NCI-H187 treated with DMSO at 0.1 percent for 48 hours (cell line): Measurements from ENCODE around the gene TSBP1.
"Not testable (repeated sequence)": the region's sequence is repeated elsewhere in the genome, so short reads cannot be mapped to it uniquely, and the experiment has no call there.

ENCODE experiments used
- DNase-seq: peaks from one replicate; lab custom pipeline; 2025; lab: John Stamatoyannopoulos, UW

TSBP1 gene

DNA sequence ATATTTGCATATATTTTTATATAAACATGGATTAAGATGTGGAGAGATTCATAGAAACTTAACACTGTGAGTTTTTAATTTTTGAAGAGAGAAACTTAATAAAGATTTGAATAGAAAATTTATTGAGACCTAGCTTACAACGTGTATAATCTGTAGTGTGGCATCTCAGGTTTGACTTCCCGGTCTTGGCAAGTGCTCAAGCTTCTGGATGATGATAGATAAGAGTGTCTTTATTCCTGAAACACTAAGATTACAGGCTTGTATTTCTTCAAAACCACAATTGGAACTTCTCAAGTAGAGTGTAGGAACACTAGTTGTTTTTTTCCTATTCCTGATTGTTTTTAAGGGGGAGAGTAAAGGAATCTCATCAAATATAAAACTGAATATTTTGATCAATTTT, 83.3 kb downstream of the TSBP1 start:
- DNase-seq: no peak

DNA sequence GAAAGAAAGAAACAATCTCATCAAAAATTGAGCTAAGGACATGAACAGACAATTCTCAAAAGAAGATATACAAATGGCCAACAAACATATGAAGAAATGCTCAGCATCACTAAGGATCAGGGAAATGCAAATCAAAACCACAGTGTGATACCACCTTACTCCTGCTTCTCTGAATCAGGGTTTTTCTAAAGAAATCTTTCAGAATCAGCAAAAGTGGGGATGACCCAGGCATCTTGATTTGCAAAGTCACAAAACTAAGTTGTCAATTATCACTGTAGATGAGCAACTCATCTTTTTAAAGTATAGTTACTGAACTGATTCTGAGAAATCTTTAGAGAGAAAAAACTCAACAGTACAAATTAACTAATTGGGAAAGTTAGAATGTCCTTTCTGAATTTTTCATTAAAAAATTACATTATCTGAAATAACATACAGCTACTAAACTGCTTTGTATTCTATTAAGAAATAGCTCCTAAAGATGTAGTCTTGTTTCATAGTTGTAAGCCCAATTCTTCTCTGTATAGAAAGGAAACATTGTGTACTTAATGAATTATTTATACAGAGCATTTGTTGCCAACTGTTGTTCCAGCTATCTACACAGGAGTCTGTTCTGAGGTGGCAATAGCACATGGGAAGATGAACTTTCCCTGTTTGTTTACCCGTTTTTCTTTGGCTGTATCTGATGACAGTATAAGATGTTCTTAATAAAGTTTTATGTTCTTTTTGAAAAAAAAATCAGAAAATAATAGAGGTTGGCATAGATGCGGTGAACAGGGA, 97.7 kb downstream of the TSBP1 start:
- DNase-seq: not testable (repeated sequence)

DNA sequence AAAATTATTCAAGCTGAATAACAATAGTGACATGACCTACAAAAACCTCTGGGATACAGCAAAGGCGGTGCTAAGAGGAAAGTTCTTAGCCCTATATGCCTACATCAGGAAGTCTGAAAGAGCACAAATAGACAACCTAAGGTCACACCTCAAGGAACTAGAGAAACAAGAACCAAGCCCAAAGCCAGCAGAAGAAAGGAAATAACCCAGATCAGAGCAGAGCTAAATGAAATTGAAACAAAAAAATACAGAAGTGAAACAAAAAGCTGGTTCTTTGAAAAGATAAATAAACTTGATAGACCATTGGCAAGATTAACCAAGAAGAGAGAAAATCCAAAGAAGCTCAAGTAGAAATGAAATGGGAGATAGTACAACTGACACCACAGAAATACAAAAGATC, 100.3 kb downstream of the TSBP1 start:
- DNase-seq: no peak

- DNase-seq: not testable (repeated sequence)
Measured at GRCh38 chr6:32268459-32268858, 103.2 kb downstream of the TSBP1 start.

GRCh38 chr6:32267035-32267434, 104.7 kb downstream of the TSBP1 start:
- no peak for DNase-seq

DNA sequence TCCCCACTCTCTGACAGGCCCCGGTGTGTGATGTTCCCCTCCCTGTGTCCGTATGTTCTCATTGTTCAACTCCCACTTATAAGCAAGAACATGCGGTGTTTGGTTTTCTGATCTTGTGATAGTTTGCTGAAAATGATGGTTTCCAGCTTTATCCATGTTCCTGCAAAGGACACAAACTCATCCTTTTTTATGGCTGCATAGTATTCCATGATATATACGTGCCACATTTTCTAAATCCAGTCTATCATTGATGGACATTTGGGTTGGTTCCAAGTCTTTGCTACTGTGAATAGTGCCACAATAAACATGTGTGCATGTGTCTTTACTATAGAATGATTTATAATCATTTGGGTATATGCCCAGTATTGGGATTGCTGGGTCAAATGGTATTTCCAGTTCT, 114.4 kb downstream of the TSBP1 start:
- DNase-seq: not testable (repeated sequence)

DNA sequence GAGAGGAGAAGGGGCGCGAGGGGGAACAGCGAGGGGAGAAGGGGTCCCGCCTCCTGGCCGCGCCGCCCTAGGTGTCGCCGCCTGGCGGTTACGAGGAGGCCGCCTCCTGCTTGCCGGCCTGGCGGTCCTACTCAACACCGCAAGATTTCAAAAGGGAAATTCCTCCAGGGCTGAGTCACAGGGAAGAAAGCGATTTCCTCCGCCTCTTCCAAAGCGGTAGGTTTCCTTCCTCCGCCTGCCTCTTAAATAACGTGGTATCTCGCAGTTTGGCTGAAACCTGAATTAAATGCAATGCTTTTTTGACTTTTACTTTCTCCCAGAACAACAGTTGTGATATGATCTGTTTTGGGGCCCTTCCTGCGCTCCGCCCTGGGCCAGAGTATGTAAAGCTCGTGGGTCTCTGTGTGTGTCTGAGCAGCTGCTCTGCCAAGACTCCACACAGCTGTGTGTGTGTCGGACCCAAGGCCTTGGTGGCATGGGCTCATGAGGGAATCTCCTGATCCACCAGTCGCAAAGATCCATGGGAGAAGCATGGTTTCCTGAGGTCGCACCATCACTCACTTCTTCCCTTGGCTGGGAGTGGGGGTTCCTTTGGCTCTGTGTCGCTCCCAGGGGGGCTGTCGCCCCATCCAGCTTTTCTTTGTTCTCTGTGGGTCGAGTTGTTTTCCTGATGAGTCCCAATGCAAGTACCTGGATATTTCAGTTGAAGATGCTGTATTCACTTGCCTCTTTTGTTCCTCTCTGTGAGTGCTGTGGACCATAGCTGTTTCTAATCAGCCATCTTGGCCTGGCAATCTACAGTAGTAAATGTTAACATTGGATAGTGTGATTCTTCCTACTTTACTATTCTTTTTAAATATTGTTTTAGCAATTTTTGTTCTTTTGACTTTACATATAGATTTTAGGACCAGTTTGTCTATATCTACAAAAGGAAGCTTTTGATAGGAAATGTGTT, 116.2 kb downstream of the TSBP1 start:
- DNase-seq: no peak

DNA sequence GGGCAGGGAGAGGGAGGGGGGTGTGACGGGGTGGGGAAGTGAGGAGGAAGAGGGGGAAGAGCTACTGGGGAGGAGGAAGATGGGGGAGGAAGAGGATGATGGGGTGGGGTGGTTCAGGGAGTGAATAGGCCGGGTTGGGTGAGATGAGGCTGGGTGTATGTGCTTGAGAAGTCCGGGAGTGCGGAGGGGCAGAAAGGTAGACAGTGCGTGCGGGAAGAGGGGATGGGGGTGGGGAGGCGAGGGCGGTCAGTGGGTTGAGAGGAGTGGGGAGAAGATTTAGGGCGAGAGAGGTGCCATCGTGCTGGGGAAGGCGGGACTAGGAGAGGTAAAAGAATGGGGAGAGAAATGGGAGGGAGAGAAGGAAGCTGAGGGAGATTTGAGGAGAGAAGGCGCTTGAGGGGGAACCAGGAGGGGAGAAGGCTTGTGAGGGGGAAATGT, 116.9 kb downstream of the TSBP1 start:
- no peak for DNase-seq

GRCh38 chr6:32252331-32253009, 119.2 kb downstream of the TSBP1 start:
- no peak for DNase-seq

DNA sequence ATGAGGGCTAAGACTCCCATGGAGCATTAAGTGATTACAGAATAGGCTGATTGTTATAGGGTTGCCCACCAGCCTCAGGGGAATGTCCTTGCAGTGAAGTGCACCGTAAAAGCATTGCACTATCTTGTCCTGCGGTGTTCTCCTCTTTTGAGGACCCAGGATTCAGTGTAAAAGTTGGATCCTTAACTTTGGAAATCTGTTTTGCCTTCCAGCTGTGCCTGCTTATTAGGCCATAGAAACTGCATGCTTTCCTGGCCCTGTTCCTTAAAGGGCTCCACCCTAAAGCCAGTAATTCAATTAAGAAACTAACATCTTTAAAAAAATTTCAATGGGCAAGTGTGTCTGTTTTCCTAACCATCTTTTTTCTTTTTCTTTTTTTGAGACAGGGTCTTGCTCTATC, 122.4 kb downstream of the TSBP1 start:
- no peak for DNase-seq

DNA sequence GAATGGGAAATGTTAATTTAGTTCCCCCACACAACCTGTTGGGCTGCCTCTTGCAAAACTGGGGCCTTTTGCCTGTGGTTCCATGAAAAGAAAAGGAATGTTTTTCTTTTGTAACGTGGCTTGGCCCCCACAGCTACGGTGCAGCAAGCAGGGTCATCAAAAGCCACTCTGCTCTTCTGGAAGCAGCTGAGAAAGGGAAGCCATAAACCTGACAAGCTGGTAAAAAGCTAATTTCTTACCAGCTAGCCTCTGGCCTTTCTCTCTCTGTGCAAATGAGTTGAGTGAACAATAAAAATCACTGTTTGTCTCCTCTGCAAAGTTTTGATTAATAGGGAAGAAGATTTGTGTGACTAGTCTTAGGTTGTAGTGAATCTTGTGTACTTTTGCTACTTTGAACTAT, 124.3 kb downstream of the TSBP1 start:
- DNase-seq: no peak

DNA sequence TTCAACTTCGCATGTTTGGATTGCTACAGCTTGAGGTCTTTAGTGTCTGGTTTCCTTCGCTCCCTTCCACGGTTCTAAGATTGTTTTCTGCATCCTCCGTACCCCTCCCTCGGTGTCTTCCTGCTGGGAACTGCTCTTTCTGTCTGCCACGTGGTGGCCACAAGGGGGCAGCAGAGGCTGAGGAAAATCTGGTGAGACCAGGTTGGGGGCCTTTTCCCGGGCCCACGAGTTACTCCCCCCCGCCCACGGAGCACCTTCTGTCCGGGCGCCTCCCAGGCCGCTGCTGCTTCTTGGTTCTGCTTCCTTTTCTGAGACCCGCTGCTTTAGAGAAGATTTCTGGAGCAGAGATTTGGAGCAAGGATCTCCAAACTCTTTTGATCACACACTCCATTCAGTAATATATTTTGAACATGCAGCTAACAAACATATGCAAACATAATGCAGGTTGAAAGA, 126.7 kb downstream of the TSBP1 start:
- no peak for DNase-seq

DNA sequence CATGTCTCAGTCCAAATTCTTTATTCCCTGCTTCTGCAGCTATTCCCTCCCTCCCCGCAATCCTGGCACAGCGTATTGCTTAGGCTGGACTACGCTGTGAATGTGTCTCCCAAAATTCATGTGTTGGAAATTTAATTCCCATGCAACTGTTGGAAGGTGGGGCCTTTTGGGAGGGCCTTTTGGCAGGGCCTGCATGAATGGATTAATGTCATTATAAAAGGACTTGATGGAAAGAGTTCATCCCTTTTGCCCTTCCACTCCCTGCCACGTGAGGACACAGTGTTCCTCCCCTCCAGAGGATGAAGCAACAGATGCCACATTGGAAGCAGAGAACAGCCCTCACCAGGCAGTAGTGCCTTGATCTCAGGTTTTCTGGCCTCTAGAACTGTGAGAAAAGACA, 127.4 kb downstream of the TSBP1 start:
- no peak for DNase-seq
